H1 (cell line): ENCODE results near the gene NEK3. TPM values are rescaled to one million over a fixed set of nuclear protein-coding genes. Genes with fewer than 3 reads are reported as not detected.
A peak's percentile ranks its signal among the peaks of the same experiment; 100 is the strongest.

ENCODE experiments used
- CTCF ChIA-PET: fragments of 300-600 bp; sonication (Branson Sonifier 250); formaldehyde crosslinking; loops from one replicate; lab custom pipeline; 2021; ENCODE audit not compliant: partially characterized antibody; lab: Charles Lee
- POLR2A ChIA-PET: fragments of 300-600 bp; sonication (Branson Sonifier 250); formaldehyde crosslinking; loops from one replicate; lab custom pipeline; 2021; ENCODE audit warnings: inconsistent platforms; ENCODE audit not compliant: partially characterized antibody; lab: Charles Lee
- DNase-seq, 2 experiments: peaks; one replicate each; pipeline versions ENCODE4 v3.0.0 to v3.0.0-alpha.2; 2010 to 2022; ENCODE audit warnings: low spot score in 2 of 2, low read depth in 1 of 2, mixed read lengths in 1 of 2
- FAIRE-seq: peaks from 2 replicates; lab custom pipeline; 2011; peaks lifted over from hg19 to GRCh38; lab: Jason Lieb, UNC
- H2AFZ ChIP-seq: 2 replicates; pipeline ENCODE4 v1.8.1; 2012; ENCODE audit warnings: low read length, inconsistent platforms
- H2AK5ac ChIP-seq: 2 replicates; pipeline ENCODE4 v1.6.1; 2013; ENCODE audit warnings: low read depth, low read length
- H2BK120ac ChIP-seq: replicated peaks from 2 replicates; pipeline ENCODE3; 2013; ENCODE audit warnings: low read depth, low read length, inconsistent platforms
- H2BK12ac ChIP-seq: 2 replicates; pipeline ENCODE4 v1.6.1; 2013; ENCODE audit warnings: low read depth, low read length
- H2BK15ac ChIP-seq: 2 replicates; pipeline ENCODE4 v1.6.1; 2013; ENCODE audit warnings: low read length
- H2BK20ac ChIP-seq: 2 replicates; pipeline ENCODE4 v1.6.1; 2013; ENCODE audit warnings: low read length
- H2BK5ac ChIP-seq: 2 replicates; pipeline ENCODE4 v1.6.1; 2013; ENCODE audit warnings: low read depth, low read length
- H3K14ac ChIP-seq: 2 replicates; pipeline ENCODE4 v1.6.1; 2013; ENCODE audit warnings: inconsistent platforms; ENCODE audit not compliant: insufficient read length
- H3K18ac ChIP-seq: 2 replicates; pipeline ENCODE4 v1.6.1; 2013; ENCODE audit warnings: low read length; ENCODE audit errors: extremely low read depth
- H3K23ac ChIP-seq: 2 replicates; pipeline ENCODE4 v1.6.1; 2013; ENCODE audit warnings: inconsistent platforms; ENCODE audit not compliant: insufficient read length
- H3K23me2 ChIP-seq: 2 replicates; pipeline ENCODE4 v1.6.1; 2013; ENCODE audit warnings: low read depth, low read length
- H3K27ac ChIP-seq: 2 replicates; pipeline ENCODE4 v1.6.1; 2011; ENCODE audit warnings: low read depth, low read length, inconsistent platforms
- H3K27me3 ChIP-seq, 4 experiments: replicated peaks in 1 of 4; 1 replicate in 1 of 4; 2 replicates in 3 of 4; pipeline versions ENCODE4 v1.6.1 to v1.8.1; 2011 to 2013; ENCODE audit warnings: low read length in 3 of 4, mild to moderate bottlenecking in 3 of 4, inconsistent platforms in 2 of 4, mixed read lengths in 2 of 4, moderate library complexity in 1 of 4; ENCODE audit not compliant: control insufficient read depth in 3 of 4, insufficient read depth in 3 of 4; ENCODE audit errors: extremely low read depth in 1 of 4
- H3K36me3 ChIP-seq, 4 experiments: 2 replicates each; pipeline versions ENCODE4 v1.6.1 to v1.8.1; 2011 to 2013; ENCODE audit warnings: mild to moderate bottlenecking in 4 of 4, low read length in 3 of 4, moderate library complexity in 2 of 4, control low read depth in 1 of 4, inconsistent platforms in 1 of 4; ENCODE audit not compliant: insufficient read depth in 4 of 4, control insufficient read depth in 2 of 4
- H3K4ac ChIP-seq: replicated peaks from 2 replicates; pipeline ENCODE3; 2013; ENCODE audit warnings: low read length, low read depth, mixed read lengths, inconsistent platforms; ENCODE audit not compliant: insufficient read length
- H3K4me1 ChIP-seq, 4 experiments: replicated peaks in 1 of 4; 1 replicate in 1 of 4; 2 replicates in 3 of 4; pipeline versions ENCODE4 v1.6.1 to v1.8.1; 2011 to 2013; ENCODE audit warnings: low read length in 3 of 4, inconsistent platforms in 2 of 4, mixed read lengths in 1 of 4; ENCODE audit not compliant: insufficient read depth in 4 of 4, control insufficient read depth in 3 of 4
- H3K4me2 ChIP-seq, 2 experiments: 2 replicates each; pipeline versions ENCODE4 v1.6.1 to v1.8.1; 2011 to 2013; ENCODE audit warnings: low read depth in 2 of 2, low read length in 2 of 2, control low read depth in 1 of 2, inconsistent platforms in 1 of 2, mild to moderate bottlenecking in 1 of 2; ENCODE audit not compliant: insufficient read depth in 1 of 2
- H3K4me3 ChIP-seq, 4 experiments: fragments of 200-600, 300-600 bp in 1 of 4; sonication (generic), shearing (Covaris generic), sonication (Bioruptor Twin) in 1 of 4; 2 replicates each; pipeline versions ENCODE4 v1.5.1 to v1.8.1; 2011 to 2016; ENCODE audit warnings: low read length in 4 of 4, low read depth in 3 of 4, control low read depth in 2 of 4, inconsistent platforms in 2 of 4, mild to moderate bottlenecking in 2 of 4, mixed read lengths in 1 of 4, moderate library complexity in 1 of 4; ENCODE audit not compliant: insufficient read depth in 2 of 4; ENCODE audit errors: extremely low read depth in 1 of 4
- H3K56ac ChIP-seq: replicated peaks from 2 replicates; pipeline ENCODE3; 2013; ENCODE audit warnings: low read depth, mild to moderate bottlenecking, mixed read lengths, low read length, inconsistent platforms; ENCODE audit not compliant: insufficient read length
- H3K79me1 ChIP-seq: 2 replicates; pipeline ENCODE4 v1.6.1; 2013; ENCODE audit warnings: low read depth, low read length, control low read depth
- H3K79me2 ChIP-seq, 2 experiments: 2 replicates each; pipeline versions ENCODE4 v1.6.1 to v1.8.1; 2012 to 2013; ENCODE audit warnings: low read length in 2 of 2, mild to moderate bottlenecking in 2 of 2, inconsistent platforms in 1 of 2; ENCODE audit not compliant: insufficient read depth in 2 of 2, control insufficient read depth in 1 of 2
- H3K9ac ChIP-seq, 4 experiments: replicated peaks in 1 of 4; 1 replicate in 1 of 4; 2 replicates in 3 of 4; pipeline versions ENCODE4 v1.6.1 to v1.8.1; 2011 to 2013; ENCODE audit warnings: low read depth in 3 of 4, low read length in 3 of 4, control low read depth in 2 of 4, mild to moderate bottlenecking in 2 of 4, moderate library complexity in 2 of 4, inconsistent platforms in 1 of 4; ENCODE audit errors: extremely low read depth in 1 of 4
- H3K9me3 ChIP-seq, 2 experiments: 2 replicates each; pipeline versions ENCODE4 v1.6.1 to v1.8.1; 2012 to 2013; ENCODE audit warnings: mild to moderate bottlenecking in 2 of 2, moderate library complexity in 2 of 2, control low read depth in 1 of 2, inconsistent platforms in 1 of 2, low read depth in 1 of 2, low read length in 1 of 2, mixed read lengths in 1 of 2; ENCODE audit not compliant: insufficient read depth in 2 of 2
- H4K20me1 ChIP-seq, 2 experiments: replicated peaks in 1 of 2; 2 replicates each; pipeline versions ENCODE3 to v1.8.1; 2011 to 2013; ENCODE audit warnings: inconsistent platforms in 2 of 2, low read length in 2 of 2, mild to moderate bottlenecking in 1 of 2; ENCODE audit not compliant: insufficient read depth in 2 of 2, control insufficient read depth in 1 of 2
- H4K5ac ChIP-seq: 2 replicates; pipeline ENCODE4 v1.6.1; 2013; ENCODE audit warnings: low read length, low read depth, mixed read lengths, inconsistent platforms; ENCODE audit not compliant: insufficient read length
- H4K8ac ChIP-seq: 2 replicates; pipeline ENCODE4 v1.8.0; 2013; ENCODE audit warnings: mild to moderate bottlenecking, moderate library complexity, low read length, inconsistent platforms; ENCODE audit not compliant: insufficient read depth; ENCODE audit errors: extremely low read depth
- H4K91ac ChIP-seq: replicated peaks from 2 replicates; pipeline ENCODE3; 2013; ENCODE audit warnings: low read length, mixed read lengths, inconsistent platforms; ENCODE audit not compliant: insufficient read length
- GABPA ChIP-seq: IDR thresholded peaks from 2 replicates; pipeline ENCODE4 v1.6.1; 2011; ENCODE audit warnings: mild to moderate bottlenecking, low read length, moderate library complexity, borderline replicate concordance; ENCODE audit not compliant: insufficient read depth
- MAFK ChIP-seq: IDR thresholded peaks from 2 replicates; pipeline ENCODE4 v1.6.1; 2012; ENCODE audit warnings: low read depth, mild to moderate bottlenecking, improper control_type of control experiment, low read length
- polyA plus RNA-seq, 7 experiments: library from polyadenylated mRNA; depleted of rRNA in 3 of 7; stranded (reverse) in 5 of 7; unstranded in 2 of 7; fragments of >200 nt in 5 of 7; fragments of 200-250 nt in 2 of 7; gene quantifications; 1 replicate in 5 of 7; 2 replicates in 1 of 7; 4 replicates in 1 of 7; pipeline versions ENCODE4 v1.2.1 to v1.2.3, GENCODE V29; 2011 to 2013; ENCODE audit warnings: missing spikeins in 2 of 7, mixed read lengths in 2 of 7
- total RNA-seq: library from RNA; stranded (reverse); fragmentation: NEBNext Ultra II Directional; extraction: Animal tissue kit (Norgen Biotek cat#: 25700); gene quantifications from 2 replicates; pipeline ENCODE4 v1.2.1, GENCODE V29; 2021

NEK3 gene
- total and polyA plus RNA-seq, 2 of the 8 experiments (the other 6 are each of a cell fraction or from before 2014, with no cell fraction given) = 11.4 to 26.0 TPM

- no peak overlapping the region for H2BK120ac ChIP-seq
- H3K27ac ChIP-seq = no peak overlapping the region
- H3K23me2 ChIP-seq = no peaks in the 10 kb centered on the region
- no peak overlapping the region for H2BK12ac ChIP-seq
- H3K18ac ChIP-seq = no peak overlapping the region
- no peak for TF ChIP-seq GABPA
- peak; percentile 65; the same call in 1 of the 2 replicates for TF ChIP-seq MAFK
- no peak overlapping the region for H2AK5ac ChIP-seq
- no peak overlapping the region for H3K9ac ChIP-seq
- ChIA-PET POLR2A (no interaction called here), CTCF (no interaction called here)
- H2BK15ac ChIP-seq = no peak overlapping the region
- H3K4me1 ChIP-seq = no peaks in the 10 kb centered on the region
- no peaks in the 10 kb centered on the region for H3K9me3 ChIP-seq
- H4K91ac ChIP-seq = no peak overlapping the region
- no peak overlapping the region for H4K8ac ChIP-seq
- H3K56ac ChIP-seq = no peak overlapping the region
- no peak overlapping the region for H2AFZ ChIP-seq
- no peak overlapping the region for H3K4ac ChIP-seq
- FAIRE-seq = no peak
- H3K4me3 ChIP-seq = no peak overlapping the region
- H3K4me2 ChIP-seq = no peak overlapping the region
- peaks cover 0 to 19% (median 3%) of the 10 kb centered on the region in 4 experiments; a peak in 6 of 8 replicates for H3K36me3 ChIP-seq
- H3K27me3 ChIP-seq = no peaks in the 10 kb centered on the region
- no peak overlapping the region for H3K23ac ChIP-seq
- H2BK5ac ChIP-seq = no peak overlapping the region
- H3K79me2 ChIP-seq = no peaks in the 10 kb centered on the region
- H3K14ac ChIP-seq = no peak overlapping the region
- no peak for DNase-seq
- peaks cover 0 to 1% of the 10 kb centered on the region in 2 experiments for H4K20me1 ChIP-seq
- no peak overlapping the region for H4K5ac ChIP-seq
- H2BK20ac ChIP-seq = no peak overlapping the region
- H3K79me1 ChIP-seq = no peaks in the 10 kb centered on the region
Measured at GRCh38 chr13:52136763-52137162, 22.6 kb downstream of the NEK3 start.
